Sigmoid colon (tissue), 7 donors: Measurements from ENCODE around the gene ARHGEF7. TPM values are rescaled to one million over a fixed set of nuclear protein-coding genes. Genes with fewer than 3 reads are reported as not detected.

Source experiments
- DNase-seq: peaks from one replicate; pipeline ENCODE4 v3.0.0-alpha.2; 2019
- H3K27ac ChIP-seq, 4 donors: fragments of 200-600 bp; sonication (generic); one replicate each; pipeline ENCODE4 v1.5.1; 2016 to 2019; ENCODE audit warnings: mild to moderate bottlenecking in 1 of 4
- H3K27me3 ChIP-seq, 3 donors: fragments of 200-600 bp; sonication (generic); one replicate each; pipeline ENCODE4 v1.5.1; 2019; ENCODE audit warnings: mild to moderate bottlenecking in 1 of 3
- H3K36me3 ChIP-seq, 4 donors: fragments of 200-600 bp; sonication (generic); one replicate each; pipeline ENCODE4 v1.5.1; 2016 to 2019
- H3K4me1 ChIP-seq, 4 donors: fragments of 200-600 bp; sonication (generic); one replicate each; pipeline ENCODE4 v1.5.1; 2017 to 2019
- H3K4me3 ChIP-seq, 4 donors: fragments of 200-600 bp; sonication (generic); one replicate each; pipeline ENCODE4 v1.5.1; 2017 to 2019; ENCODE audit warnings: mild to moderate bottlenecking in 2 of 4, moderate library complexity in 1 of 4
- H3K9me3 ChIP-seq, 4 donors: fragments of 200-600 bp in 3 of 4; sonication (generic) in 3 of 4; one replicate each; pipeline versions ENCODE4 v1.5.1 to v1.6.1; 2013 to 2019
- EP300 ChIP-seq, 4 donors: sonication (generic); formaldehyde crosslinking; IDR thresholded peaks; one replicate each; pipeline ENCODE4 v1.6.1; 2017; ENCODE audit warnings: antibody characterized with exemption in 4 of 4
- POLR2A ChIP-seq, 2 donors: fragments of 450-650 bp; IDR thresholded peaks; one replicate each; pipeline ENCODE4 v1.6.1; 2016; ENCODE audit warnings: antibody characterized with exemption in 2 of 2, mild to moderate bottlenecking in 2 of 2, moderate library complexity in 2 of 2
- POLR2AphosphoS5 ChIP-seq, 4 donors: sonication (generic); formaldehyde crosslinking; IDR thresholded peaks; one replicate each; pipeline ENCODE4 v1.6.1; 2017; ENCODE audit warnings: antibody characterized with exemption in 4 of 4
- WGBS, 2 donors: extraction: QIAGEN DNeasy Blood & Tissue Kit; methylation state at CpG; one replicate each; pipeline ENCODE4 v1.1.7; 2013; 5-methylcytosine and 5-hydroxymethylcytosine counted together
- intact Hi-C: fragments of 100-400 bp; cut with DNase I; formaldehyde crosslinking; loops from one replicate; pipeline ENCODE4 v1.15.1; 2023
- polyA plus RNA-seq, 3 donors: library from polyadenylated mRNA; stranded (reverse); fragments of 200-250 nt; gene quantifications; one replicate each; pipeline ENCODE4 v1.2.3, GENCODE V29; 2013
- total RNA-seq, 4 donors: library from RNA; depleted of rRNA; stranded (reverse); fragments of >200 nt; gene quantifications; one replicate each; pipeline ENCODE4 v1.1.0, GENCODE V29; 2016
- TF ChIP-seq, protein P1 (sequence below), 4 experiments: fragments of 450-650 bp in 3 of 4; fragments of 200-600 bp in 1 of 4; IDR thresholded peaks; one replicate each; pipeline ENCODE4 v1.5.1; 2016 to 2019; ENCODE audit warnings: antibody characterized with exemption in 4 of 4, mild to moderate bottlenecking in 3 of 4, moderate library complexity in 2 of 4
- donor health status: healthy with polysubstance abuse.
- donor health status: Bipolar disorder and iron deficiency.
- donor health status: healthy.

Gene ARHGEF7
- total and polyA plus RNA-seq, 7 donors: 8.4 to 79.8 (median 41.0) TPM

- WGBS, 2 donors: 90 to 94% methylated on average over 5 of the region's 5 CpGs
- intact Hi-C loops: no loop called here
- H3K27ac ChIP-seq: no peak overlapping the region
- H3K27me3 ChIP-seq: no peaks in the 10 kb centered on the region
- peaks cover 0 to 78% (median 16%) of the 10 kb centered on the region in 4 donors for H3K36me3 ChIP-seq
- no peak for DNase-seq
- H3K4me1 ChIP-seq: peaks cover 0 to 12% (median 6%) of the 10 kb centered on the region in 4 donors
- H3K9me3 ChIP-seq: no peaks in the 10 kb centered on the region
- H3K4me3 ChIP-seq: no peak overlapping the region
- no peak for TF ChIP-seq POLR2A (IDR thresholded peaks at IDR 0.05)
- TF ChIP-seq EP300 (IDR thresholded peaks at IDR 0.05): no peak
- no peak for TF ChIP-seq POLR2AphosphoS5 (IDR thresholded peaks at IDR 0.05)
- TF ChIP-seq, protein P1, sequence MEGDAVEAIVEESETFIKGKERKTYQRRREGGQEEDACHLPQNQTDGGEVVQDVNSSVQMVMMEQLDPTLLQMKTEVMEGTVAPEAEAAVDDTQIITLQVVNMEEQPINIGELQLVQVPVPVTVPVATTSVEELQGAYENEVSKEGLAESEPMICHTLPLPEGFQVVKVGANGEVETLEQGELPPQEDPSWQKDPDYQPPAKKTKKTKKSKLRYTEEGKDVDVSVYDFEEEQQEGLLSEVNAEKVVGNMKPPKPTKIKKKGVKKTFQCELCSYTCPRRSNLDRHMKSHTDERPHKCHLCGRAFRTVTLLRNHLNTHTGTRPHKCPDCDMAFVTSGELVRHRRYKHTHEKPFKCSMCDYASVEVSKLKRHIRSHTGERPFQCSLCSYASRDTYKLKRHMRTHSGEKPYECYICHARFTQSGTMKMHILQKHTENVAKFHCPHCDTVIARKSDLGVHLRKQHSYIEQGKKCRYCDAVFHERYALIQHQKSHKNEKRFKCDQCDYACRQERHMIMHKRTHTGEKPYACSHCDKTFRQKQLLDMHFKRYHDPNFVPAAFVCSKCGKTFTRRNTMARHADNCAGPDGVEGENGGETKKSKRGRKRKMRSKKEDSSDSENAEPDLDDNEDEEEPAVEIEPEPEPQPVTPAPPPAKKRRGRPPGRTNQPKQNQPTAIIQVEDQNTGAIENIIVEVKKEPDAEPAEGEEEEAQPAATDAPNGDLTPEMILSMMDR (IDR thresholded peaks at IDR 0.05): no peak
Observed at GRCh38 chr13:111275995-111276618, 161.0 kb downstream of the ARHGEF7 start.

DNA sequence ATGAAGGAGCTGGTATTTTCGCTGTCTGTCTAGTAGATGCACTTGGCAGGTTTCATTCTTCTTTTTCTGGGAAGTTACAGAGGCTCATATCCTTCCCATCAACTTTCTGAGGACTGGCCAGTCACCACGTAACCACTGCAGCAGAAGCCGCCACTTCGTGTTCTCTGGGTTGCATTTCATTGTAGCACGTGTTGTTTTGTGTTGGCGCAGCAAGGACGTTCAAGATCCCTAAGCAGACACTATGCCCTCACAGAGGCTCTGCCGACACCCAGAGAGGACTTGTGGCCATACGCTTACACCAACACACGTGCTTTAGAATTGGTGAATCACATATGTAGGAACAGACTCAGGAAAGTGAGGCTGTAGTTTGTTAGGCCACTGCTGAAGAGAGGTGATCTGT, 163.1 kb downstream of the ARHGEF7 start:
- 91 to 97% methylated on average over 10 of the region's 10 CpGs for WGBS, 2 donors
- Histone ChIP-seq H3K27ac (no peak overlapping the region), H3K9me3 (no peaks in the 10 kb centered on the region), H3K36me3 (peaks cover 2 to 73% (median 19%) of the 10 kb centered on the region in 4 donors), H3K4me1 (peaks cover 0 to 31% (median 26%) of the 10 kb centered on the region in 4 donors), H3K4me3 (no peak overlapping the region), H3K27me3 (no peaks in the 10 kb centered on the region)
- TF ChIP-seq, protein P1 (IDR thresholded peaks at IDR 0.05): no peak
- no peak for TF ChIP-seq EP300 (IDR thresholded peaks at IDR 0.05)
- TF ChIP-seq POLR2A (IDR thresholded peaks at IDR 0.05): no peak
- TF ChIP-seq POLR2AphosphoS5 (IDR thresholded peaks at IDR 0.05): no peak
- intact Hi-C loops: no loop called here
- no peak for DNase-seq

DNA sequence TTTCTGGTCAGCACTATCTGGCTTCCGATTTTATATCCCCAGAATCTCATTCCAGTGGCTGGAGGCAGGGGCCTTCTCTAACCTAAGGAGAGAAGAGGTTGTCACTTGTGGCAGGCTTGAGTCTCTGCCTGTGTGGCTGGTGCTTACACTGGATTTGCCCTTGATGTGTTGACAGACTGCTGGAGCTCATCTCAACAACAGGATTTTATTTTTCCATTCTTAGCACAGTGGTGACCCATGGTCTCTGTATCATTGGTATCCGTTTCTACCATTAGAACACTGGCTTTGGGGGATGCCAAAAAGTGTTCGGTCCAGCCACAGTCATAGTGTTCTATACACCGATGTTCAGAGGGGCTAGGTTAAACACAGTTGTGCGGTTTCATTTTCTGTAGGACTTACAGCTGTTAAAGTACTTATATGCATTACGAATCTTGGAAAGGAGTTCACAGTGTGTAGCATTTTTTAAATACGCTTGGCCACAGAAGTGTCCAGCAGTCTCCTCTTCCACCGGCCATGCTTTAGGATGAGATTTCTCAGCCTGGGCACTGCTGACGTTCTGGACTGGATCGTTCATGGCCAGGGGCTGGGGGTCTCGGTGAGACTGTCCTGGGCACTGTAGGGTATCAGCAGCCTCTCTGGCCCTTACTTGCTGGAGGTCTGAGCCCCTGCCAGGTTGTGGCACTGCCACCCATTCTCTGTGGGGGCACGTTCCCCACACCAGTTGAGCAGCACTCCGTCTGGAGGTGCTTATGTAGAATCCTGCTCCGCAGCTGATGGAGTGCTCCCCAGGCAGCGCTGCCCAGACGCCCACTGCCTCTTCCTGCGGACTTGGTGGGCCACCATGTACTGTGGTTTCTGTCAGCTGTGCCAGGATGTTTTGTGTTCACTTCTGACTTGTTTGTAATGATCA, 163.9 kb downstream of the ARHGEF7 start:
- Histone ChIP-seq H3K4me3 (no peak overlapping the region), H3K27ac (no peak overlapping the region), H3K27me3 (no peaks in the 10 kb centered on the region), H3K4me1 (peaks cover 0 to 38% (median 29%) of the 10 kb centered on the region in 4 donors), H3K36me3 (peaks cover 6 to 72% (median 23%) of the 10 kb centered on the region in 4 donors), H3K9me3 (no peaks in the 10 kb centered on the region)
- intact Hi-C loops: no loop called here
- TF ChIP-seq, protein P1 (IDR thresholded peaks at IDR 0.05): no peak
- TF ChIP-seq EP300 (IDR thresholded peaks at IDR 0.05): no peak
- TF ChIP-seq POLR2AphosphoS5 (IDR thresholded peaks at IDR 0.05): no peak
- TF ChIP-seq POLR2A (IDR thresholded peaks at IDR 0.05): no peak
- DNase-seq: no peak
- 91 to 93% methylated on average over 17 of the region's 17 CpGs for WGBS, 2 donors

- peaks cover 6 to 71% (median 24%) of the 10 kb centered on the region in 4 donors for H3K36me3 ChIP-seq
- intact Hi-C loops: loop anchor here (5.0 kb wide), 1 partner anchor 58 kb away; no protein-coding TSS in a partner anchor
- no peak for DNase-seq
- peak overlapping the region in 2 of 4 donors; percentile 81 to 88 for H3K27ac ChIP-seq
- 90 to 92% methylated on average over 12 of the region's 12 CpGs for WGBS, 2 donors
- no peaks in the 10 kb centered on the region for H3K27me3 ChIP-seq
- TF ChIP-seq, protein P1 (IDR thresholded peaks at IDR 0.05): no peak
- TF ChIP-seq POLR2A (IDR thresholded peaks at IDR 0.05): no peak
- TF ChIP-seq POLR2AphosphoS5 (IDR thresholded peaks at IDR 0.05): no peak
- TF ChIP-seq EP300 (IDR thresholded peaks at IDR 0.05): no peak
- H3K4me3 ChIP-seq: no peak overlapping the region
- H3K4me1 ChIP-seq: peaks cover 0 to 47% (median 33%) of the 10 kb centered on the region in 4 donors
- no peaks in the 10 kb centered on the region for H3K9me3 ChIP-seq
Observed at GRCh38 chr13:111280226-111280625, 165.1 kb downstream of the ARHGEF7 start.
